GM20431 (cell line): ENCODE measurements around the gene FCRLA.
"Not testable (repeated sequence)": the region's sequence is repeated elsewhere in the genome, so short reads cannot be mapped to it uniquely, and the experiment has no call there.

ENCODE experiments used
- in situ Hi-C: fragments of 300-500 bp; cut with MseI, MboI; formaldehyde crosslinking; loops from one replicate; pipeline ENCODE4 v1.15.0; 2020; ENCODE audit warnings: low sequenced_read_pairs; ENCODE audit not compliant: unreplicated experiment

The FCRLA gene, protein sequence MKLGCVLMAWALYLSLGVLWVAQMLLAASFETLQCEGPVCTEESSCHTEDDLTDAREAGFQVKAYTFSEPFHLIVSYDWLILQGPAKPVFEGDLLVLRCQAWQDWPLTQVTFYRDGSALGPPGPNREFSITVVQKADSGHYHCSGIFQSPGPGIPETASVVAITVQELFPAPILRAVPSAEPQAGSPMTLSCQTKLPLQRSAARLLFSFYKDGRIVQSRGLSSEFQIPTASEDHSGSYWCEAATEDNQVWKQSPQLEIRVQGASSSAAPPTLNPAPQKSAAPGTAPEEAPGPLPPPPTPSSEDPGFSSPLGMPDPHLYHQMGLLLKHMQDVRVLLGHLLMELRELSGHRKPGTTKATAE

DNA sequence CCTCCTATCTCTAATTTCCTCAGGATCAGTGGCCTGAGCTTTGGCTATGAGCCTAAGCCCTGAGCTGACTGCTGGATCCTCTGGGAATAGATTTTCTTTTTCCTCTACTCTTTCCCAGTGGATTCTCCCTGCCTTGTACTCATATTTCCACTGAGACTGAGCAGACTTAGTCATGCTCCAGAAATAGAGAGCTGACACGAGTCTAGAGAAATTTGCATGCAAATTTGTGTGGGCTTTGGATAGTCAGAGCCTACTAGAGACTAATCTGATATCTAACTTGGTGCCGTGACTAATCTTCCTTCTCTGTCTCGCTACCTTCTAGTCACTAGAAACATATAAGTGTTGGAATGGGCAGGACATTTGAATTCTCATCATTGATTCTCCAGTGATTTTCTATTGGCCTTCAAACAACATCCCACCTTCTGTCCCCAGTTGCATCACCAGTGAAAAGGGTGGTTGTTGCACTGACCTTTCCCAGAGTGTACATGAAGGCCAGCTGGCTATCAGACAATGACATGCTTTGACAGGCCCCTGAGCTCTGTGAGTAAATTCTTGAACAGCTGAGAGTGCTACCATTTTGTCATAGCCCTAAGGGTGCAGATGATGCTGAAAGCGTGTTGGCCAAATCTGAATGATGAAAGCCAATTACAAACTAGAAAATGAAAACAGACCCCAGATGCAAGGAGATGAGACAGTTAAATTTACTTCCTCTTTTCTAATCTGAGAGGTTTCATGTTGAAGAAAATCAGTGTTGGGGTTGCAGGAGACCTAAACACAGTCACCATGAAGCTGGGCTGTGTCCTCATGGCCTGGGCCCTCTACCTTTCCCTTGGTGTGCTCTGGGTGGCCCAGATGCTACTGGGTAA lies at the start of gene FCRLA:
Gene FCRLA, plus strand, starts transcription at position 748 of the 866 bp plus-strand sequence. Its CDS starts 36 bp downstream, at position 784.
- in situ Hi-C loops, result no loop called here

DNA sequence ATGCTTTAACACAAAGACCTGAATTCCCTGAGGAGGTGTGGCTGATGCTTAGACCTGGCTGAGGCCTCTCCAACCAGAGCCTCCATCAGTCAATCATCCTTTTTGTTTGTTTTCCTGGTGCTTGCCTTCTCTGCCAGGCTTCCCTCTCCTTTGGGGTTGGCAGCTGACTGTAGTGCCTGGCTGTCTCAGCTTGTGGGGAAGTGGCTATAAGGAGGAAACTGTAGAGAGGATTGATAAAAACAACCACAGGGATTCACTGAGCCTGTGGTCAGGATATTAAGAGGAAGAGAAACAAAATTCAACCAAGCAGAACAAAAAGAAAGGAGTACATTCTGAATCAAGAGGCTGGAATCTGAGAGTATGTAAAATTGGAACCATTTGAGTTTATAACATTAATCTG lies 48.5 kb upstream of the FCRLA start:
- in situ Hi-C loops, result not testable (repeated sequence)

DNA sequence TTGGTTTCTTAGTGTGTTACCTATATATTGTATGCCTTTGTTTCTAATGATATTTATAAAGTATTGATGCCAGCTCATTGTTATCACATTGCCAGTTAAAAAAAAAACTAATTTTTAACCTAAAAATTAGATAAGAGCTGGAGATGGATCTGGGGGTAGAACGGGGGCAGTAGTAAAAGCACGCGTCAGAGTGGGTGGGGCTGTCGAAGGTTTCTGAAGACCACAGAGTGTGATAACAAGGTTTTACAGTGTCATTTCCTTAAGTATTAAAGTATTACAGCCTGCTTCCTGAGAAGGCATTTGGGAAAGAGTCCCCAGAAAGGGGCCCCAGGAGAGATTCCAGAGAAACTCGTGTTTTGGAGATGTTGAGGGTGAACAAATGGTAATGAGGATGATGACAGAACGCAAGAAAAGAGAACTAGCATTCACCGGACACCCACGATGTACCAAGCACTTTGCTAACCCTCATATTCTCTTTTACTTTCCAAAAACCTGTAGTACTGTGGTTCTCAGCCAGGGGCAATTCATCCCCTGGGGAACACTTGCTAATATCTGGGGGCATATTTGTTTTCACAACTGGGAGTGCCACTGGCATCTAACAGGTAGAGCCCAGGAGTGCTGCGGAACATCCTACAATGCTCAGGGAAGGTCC lies 45.2 kb upstream of the FCRLA start:
- in situ Hi-C loops, result not testable (repeated sequence)

DNA sequence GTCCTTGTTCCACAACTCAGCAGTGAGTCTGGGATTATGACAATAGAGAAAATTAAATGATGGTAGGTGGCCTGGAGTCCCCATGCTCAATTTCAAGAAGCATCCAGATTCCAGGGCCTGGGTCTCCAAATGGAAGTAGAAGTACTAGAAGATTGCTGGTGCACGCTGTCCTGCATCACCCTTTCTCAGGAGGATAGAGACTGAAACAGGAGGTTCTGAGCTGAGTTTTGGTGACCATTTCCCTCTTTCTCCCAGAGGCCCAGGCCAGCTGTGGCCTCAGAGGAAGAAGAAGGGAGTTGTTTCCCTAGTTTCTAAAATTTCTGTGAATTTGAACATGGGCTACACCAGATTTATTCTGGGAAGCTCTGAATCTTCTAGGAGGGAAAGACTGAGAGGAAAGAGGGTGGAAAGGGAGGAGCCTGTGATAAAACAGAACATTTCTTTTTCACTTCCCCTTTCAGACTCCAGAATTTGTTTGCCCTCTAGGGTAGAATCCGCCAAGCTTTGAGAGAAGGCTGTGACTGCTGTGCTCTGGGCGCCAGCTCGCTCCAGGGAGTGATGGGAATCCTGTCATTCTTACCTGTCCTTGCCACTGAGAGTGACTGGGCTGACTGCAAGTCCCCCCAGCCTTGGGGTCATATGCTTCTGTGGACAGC lies 44.2 kb upstream of the FCRLA start, which contains the start of gene FCGR2B:
Gene FCGR2B, plus strand, starts transcription at position 460 of the 656 bp plus-strand sequence. Its CDS starts 99 bp downstream, at position 559.
- in situ Hi-C loops, result not testable (repeated sequence)

DNA sequence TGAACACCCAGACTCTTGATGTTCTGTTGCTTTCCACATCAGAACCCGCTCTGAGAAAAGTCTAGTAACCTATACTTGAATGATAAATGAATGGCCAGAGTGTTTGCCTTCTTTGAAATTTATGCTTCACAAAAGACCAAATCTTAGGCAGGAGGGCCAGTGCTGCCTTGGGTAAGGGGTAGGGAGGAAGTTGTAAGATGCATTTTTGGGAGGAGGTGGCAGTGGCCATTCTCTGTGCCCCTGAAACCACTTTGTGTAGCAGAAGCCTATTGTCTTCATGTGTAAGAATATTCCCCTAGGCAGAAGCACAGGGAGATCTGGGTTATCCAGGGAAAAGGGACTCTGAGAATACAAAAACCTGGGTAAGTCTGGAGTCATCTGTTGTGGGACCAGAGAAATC lies 43.5 kb upstream of the FCRLA start:
- in situ Hi-C loops, result not testable (repeated sequence)

DNA sequence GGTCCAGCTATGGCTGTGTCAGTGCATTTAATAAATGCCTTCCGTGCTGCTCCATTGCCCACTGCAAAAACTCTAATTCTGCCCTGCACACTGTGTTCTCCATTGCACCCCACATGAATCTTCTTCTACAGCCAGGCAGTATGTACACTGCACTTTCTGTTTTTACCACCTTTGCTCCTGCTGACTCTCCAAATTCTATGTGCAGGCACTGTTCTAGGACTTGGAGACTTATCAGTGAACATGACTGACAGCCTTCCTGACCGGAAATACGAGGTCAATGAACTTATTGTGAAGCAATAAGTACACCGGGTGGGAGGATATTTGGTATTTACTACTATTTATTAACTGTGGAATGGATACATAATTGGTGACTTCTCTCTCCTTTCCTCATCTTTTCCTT lies 42.3 kb upstream of the FCRLA start:
- in situ Hi-C loops, result not testable (repeated sequence)

DNA sequence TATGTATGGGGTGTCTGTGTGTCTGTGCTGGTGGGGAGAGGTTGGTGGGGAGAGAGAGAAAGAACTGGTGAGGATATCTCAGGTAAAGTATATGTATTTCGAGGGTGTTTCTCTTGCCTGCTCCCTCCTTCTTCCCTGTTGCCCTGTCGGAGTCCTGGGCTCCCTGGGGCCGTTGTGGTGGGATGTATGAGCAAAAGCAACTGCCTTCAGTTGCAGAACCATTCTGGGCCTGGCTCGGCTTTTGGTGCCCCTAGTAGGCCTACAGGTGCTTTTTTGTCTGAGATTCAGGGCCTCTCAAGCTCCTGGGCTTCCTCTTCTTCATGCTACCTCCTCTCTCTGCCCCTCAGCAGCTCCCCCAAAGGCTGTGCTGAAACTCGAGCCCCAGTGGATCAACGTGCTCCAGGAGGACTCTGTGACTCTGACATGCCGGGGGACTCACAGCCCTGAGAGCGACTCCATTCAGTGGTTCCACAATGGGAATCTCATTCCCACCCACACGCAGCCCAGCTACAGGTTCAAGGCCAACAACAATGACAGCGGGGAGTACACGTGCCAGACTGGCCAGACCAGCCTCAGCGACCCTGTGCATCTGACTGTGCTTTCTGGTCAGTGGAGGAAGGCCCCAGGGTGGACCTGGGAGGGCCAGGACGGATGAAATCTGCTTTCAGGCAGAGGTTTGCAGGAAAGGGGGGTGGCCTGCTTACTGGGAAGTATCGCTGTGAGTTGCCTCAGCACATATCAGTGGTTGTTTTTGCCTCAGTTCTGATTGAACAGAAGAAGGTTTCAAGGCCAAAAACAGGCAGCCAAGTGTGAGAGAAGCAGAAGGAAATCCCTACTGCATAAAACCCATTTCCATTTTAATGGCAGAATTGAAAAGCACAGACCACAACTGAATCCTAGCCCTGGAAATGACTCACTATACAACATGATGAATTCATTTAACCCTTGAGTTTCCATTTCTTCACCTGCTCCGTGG lies 35.7 kb upstream of the FCRLA start:
- in situ Hi-C loops, result not testable (repeated sequence)

DNA sequence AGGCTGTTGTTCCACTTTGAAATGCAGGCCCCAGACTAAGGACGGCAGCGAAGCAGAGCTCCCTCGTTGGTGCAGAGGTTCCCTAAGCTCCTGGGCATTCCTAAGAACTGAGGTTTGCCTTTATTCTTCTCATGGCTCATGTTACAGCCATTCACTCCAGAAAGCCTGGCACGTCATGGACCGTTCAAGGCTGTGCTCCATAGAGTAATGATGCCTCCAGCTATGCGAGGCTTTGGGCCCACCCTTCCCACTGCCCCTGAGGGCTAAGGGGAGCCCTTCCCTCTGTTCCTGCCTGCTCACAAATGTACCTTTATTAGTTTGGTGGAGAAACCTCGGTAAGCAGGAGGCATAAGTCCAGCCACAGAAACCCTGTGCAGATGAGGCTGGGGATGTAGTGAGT lies 33.6 kb upstream of the FCRLA start:
- in situ Hi-C loops, result not testable (repeated sequence)

DNA sequence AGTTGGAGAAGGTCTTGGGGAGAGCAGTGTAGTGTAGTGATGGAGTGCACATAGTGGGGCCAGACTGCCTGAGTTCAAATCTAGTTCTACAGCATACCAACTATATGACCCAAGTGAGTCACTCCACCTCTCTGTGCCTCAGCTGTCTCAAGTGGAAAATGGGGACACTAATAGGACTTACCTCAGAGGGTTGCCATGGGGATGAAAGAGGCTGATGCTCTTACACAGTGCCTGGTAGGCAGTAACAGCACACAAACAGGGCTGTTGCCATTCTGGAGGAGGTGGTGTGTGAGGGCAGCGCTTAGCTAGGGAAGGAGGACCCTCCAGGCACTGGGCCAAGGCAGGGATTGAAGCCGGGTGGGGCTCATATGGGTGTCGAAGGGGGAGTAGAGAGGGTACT lies 32.6 kb upstream of the FCRLA start:
- in situ Hi-C loops, result not testable (repeated sequence)

DNA sequence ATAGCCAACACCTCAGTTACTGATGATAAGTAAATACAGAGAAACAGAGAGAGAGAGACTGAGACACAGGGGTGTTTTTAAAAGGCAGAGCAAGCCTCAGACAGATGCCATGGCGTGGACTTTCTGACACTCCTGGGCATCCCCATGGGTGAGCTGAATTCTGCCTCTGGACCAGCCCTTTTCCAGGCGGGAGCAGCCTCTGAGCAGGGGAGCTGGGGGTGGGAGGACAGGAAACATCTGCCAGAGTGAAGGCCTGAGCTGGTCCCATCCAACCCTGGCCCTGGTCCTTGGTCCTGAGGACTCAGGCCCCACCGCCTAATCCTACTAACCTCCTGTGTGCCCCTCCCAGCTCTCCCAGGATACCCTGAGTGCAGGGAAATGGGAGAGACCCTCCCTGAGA lies 32.1 kb upstream of the FCRLA start:
- in situ Hi-C loops, result not testable (repeated sequence)

DNA sequence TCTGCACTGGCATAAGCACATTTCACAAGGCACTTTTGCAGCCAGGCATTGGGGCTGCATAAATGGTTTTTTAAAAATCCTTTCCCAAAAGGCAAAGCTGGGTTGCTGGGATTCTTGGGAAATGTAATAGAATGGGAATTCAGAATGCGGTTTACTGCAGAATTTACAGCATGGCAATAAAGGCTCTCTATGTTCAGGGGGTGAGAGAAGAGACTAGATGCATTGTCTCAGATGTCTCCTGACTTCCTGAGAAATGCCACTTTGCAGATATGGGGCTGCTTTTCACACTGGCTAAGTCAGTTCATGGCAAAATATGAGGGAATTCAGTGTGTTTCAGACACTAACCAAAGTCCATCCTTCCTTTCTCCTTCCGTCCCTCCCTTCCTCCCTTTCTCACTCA lies 30.6 kb upstream of the FCRLA start:
- in situ Hi-C loops, result no loop called here

DNA sequence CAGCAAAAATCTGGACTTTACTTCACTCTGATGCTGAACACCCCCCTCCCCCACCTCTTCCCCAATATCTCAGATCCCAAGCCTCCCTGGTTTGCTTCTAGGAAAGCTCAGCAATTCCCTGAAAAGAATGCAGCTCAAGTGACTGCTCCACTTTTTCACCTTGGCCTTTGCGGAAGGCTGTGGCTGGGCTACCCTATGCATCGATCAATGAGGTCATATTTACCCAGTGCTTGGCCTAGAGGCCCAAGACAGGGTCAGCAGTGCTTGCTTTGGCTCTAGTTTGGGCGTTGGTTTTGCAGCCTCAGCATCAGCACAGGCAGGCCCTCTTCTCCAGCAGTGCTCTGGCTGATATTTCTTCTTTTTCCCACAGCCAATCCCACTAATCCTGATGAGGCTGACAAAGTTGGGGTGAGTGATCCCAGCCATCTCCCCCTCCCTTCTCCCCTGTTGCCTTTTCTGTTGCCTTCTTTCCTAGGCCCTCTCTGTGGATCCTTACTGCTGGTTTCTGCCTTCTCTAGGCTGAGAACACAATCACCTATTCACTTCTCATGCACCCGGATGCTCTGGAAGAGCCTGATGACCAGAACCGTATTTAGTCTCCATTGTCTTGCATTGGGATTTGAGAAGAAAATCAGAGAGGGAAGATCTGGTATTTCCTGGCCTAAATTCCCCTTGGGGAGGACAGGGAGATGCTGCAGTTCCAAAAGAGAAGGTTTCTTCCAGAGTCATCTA lies 29.9 kb upstream of the FCRLA start:
- in situ Hi-C loops, result no loop called here

DNA sequence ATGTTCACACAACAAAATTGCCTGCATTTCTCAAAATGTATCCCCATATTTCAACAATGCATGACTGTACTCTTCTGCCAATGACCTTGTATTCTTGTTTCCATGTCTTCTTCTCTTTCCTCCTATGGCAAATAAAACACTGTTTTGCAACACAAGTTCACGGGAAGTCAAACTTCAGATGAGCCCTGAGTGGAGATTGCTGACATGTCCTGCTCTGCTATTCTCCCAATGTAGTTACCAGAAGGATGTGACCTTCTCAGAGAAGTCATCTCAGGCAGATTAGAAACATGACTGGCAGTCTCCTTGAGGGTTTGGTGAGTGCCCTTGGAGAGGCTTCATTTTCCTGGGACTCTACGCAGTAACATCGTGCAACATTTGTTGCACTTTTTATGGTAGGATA lies 28.5 kb upstream of the FCRLA start:
- in situ Hi-C loops, result no loop called here

DNA sequence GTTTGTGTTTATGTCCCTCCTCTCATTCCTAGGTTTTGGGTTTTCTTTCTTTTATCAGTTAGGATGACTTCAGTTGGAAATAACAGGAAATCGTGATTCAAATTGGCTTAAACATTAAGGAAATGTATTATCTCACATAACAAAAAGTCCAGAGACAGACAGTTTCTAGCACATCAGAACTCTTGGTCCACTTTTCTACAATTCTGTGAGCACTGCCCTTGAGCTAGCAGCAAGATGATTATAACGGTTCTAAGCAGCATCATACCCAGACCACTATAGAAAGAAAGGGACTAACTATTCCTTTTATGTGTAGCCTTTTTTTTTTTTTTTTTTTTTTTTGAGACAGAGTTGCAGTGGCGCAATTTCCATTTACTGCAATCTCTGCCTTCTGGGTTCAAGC lies 25.1 kb upstream of the FCRLA start:
- in situ Hi-C loops, result no loop called here

DNA sequence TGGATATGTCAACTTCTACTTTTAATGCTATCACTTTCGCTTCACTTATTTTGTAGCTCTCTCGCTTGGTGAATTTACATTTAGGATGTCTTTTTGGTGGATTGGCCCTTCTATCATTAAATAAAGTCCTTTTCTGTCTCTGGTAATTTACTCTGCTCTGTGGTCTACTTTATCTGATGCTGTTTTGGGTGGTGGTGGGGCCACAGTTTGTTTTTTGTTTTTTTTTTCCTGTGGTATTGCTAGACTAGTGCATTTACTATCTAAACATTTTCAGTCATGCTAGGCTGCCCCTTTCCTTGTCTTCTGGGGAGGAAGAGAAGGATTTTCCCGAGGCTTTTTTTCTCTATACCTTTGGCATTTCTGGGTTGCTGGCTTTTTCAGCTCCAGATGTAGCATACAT lies 18.1 kb upstream of the FCRLA start:
- in situ Hi-C loops, result no loop called here

DNA sequence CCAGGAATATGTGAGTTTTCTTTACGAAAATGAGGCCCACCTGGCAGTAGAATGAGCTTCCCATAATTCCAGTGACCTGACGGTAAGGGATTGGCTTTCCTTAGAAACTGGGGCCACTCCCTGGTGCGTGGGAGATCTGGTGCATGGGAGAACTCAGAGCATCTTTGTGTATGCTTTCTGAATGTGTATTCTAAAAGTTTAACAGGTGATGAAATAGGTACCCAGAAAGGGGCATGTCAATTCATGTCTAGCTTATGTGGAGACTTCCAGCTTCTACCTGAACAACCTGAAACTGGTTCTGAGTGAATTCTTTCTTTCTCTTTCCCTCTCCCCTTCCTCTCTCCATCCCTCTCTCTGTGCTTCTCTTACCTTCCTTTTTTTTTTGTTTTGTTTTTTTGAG lies 15.2 kb upstream of the FCRLA start:
- in situ Hi-C loops, result no loop called here

DNA sequence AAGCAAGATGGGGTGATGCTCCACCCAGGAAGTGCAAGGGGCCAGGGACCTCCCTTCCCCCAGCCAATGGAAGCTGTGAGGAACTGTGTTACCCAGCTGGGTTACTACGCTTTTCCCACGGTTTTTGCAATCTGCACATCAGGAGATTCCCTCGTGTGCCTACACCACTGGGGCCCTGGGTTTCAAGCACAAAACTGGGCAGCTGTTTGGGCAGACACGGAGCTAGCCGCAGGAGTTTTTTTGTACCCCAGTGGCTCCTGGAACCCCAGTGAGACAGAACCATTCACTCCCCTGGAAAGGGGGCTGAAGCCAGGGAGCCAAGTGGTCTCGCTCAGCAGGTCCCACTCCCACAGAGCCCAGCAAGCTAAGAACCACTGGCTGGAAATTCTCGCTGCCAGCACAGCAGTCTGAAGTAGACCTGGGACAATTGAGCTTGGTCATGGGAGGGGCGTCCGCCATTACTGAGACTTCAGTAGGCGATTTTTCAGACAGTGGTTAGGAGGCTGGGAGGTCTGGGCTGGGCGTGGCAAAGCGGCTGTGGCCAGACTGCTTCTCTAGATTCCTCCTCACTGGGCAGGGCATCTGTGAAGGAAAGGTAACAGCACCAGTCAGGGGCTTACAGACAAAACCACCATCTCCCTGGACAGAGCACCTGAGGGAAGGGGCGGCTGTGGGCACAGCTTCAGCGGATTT lies 13.9 kb upstream of the FCRLA start:
- in situ Hi-C loops, result not testable (repeated sequence)

DNA sequence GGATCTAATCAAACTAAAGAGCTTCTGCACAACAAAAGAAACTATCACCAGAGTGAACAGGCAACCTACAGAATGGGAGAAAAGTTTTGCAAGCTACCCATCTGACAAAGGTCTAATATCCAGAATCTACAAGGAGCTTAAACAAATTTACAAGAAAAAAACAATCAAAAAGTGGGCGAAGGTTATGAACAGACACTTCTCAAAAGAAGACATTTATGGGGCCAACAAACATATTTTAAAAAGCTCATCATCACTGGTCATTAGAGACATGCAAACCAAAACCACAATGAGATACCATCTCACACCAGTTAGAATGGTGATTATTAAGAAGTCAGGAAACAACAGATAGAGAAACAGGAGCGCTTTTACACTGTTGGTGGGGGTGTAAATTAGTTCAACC lies 8.7 kb upstream of the FCRLA start:
- in situ Hi-C loops, result not testable (repeated sequence)
